NCI-H2107 treated with DMSO at 0.1 percent for 48 hours (cell line): ENCODE results near the gene SRGAP3.
A peak's percentile ranks its signal among the peaks of the same experiment; 100 is the strongest.

ENCODE experiments used
- DNase-seq: peaks from one replicate; lab custom pipeline; 2025; ENCODE audit not compliant: unreplicated experiment; lab: John Stamatoyannopoulos, UW

SRGAP3 gene

GRCh38 chr3:9121366-9122001 lies 128.0 kb downstream of the SRGAP3 start:
- DNase-seq = no peak

- no peak for DNase-seq
Observed at GRCh38 chr3:9119331-9119730, 130.1 kb downstream of the SRGAP3 start.

- DNase-seq = no peak
Observed at GRCh38 chr3:9118222-9118621, 131.2 kb downstream of the SRGAP3 start.

GRCh38 chr3:9117220-9117619 lies 132.2 kb downstream of the SRGAP3 start:
- no peak for DNase-seq

GRCh38 chr3:9116336-9116735 lies 133.1 kb downstream of the SRGAP3 start:
- no peak for DNase-seq

GRCh38 chr3:9115336-9115735 lies 134.1 kb downstream of the SRGAP3 start:
- DNase-seq = no peak

- DNase-seq = no peak
Observed at GRCh38 chr3:9113040-9113439, 136.4 kb downstream of the SRGAP3 start.

GRCh38 chr3:9111866-9112265 lies 137.6 kb downstream of the SRGAP3 start:
- no peak for DNase-seq

- DNase-seq = no peak
Observed at GRCh38 chr3:9111417-9111816, 138.0 kb downstream of the SRGAP3 start.

- no peak for DNase-seq
Observed at GRCh38 chr3:9110802-9111201, 138.6 kb downstream of the SRGAP3 start.

- DNase-seq = no peak
Observed at GRCh38 chr3:9110316-9110715, 139.1 kb downstream of the SRGAP3 start.

- DNase-seq = no peak
Observed at GRCh38 chr3:9109568-9109914, 139.9 kb downstream of the SRGAP3 start.

- DNase-seq = no peak
Observed at GRCh38 chr3:9108876-9109567, 140.4 kb downstream of the SRGAP3 start.

GRCh38 chr3:9107738-9108137 lies 141.7 kb downstream of the SRGAP3 start:
- DNase-seq = no peak

- no peak for DNase-seq
Observed at GRCh38 chr3:9105421-9105820, 144.0 kb downstream of the SRGAP3 start.

GRCh38 chr3:9104121-9104520 lies 145.3 kb downstream of the SRGAP3 start:
- no peak for DNase-seq

GRCh38 chr3:9102240-9102981 lies 147.0 kb downstream of the SRGAP3 start:
- peak; percentile 24 for DNase-seq

GRCh38 chr3:9101286-9101685 lies 148.2 kb downstream of the SRGAP3 start:
- no peak for DNase-seq

GRCh38 chr3:9100513-9100894 lies 148.9 kb downstream of the SRGAP3 start:
- DNase-seq = no peak

GRCh38 chr3:9099702-9100512 lies 149.5 kb downstream of the SRGAP3 start:
- DNase-seq = no peak
